ENCODE data around the gene TEX14. TPM values are rescaled to one million over a fixed set of nuclear protein-coding genes. Genes with fewer than 3 reads are reported as not detected.

TEX14 gene
- polyA plus RNA-seq, 1 donor from 2014 or later = not detected

- Mint-ChIP-seq H3K9me3 (no peaks in the 10 kb centered on the region), H3K36me3 (peaks cover 2% of the 10 kb centered on the region), H3K27me3 (no peaks in the 10 kb centered on the region), H3K4me1 (peaks cover 0 to 3% (median 2%) of the 10 kb centered on the region in 3 donors), H3K4me3 (no peak overlapping the region), H3K27ac (no peak overlapping the region)
These were observed 49.9 kb downstream of the TEX14 start for GRCh38 chr17:58641887-58642311.

GRCh38 chr17:58640202-58640601 is 51.6 kb downstream of the TEX14 start:
- Mint-ChIP-seq H3K4me3 (no peak overlapping the region), H3K27me3 (no peaks in the 10 kb centered on the region), H3K9me3 (no peaks in the 10 kb centered on the region), H3K4me1 (peaks cover 0 to 3% (median 2%) of the 10 kb centered on the region in 3 donors), H3K36me3 (no peaks in the 10 kb centered on the region), H3K27ac (no peak overlapping the region)

GRCh38 chr17:58639681-58640080 is 52.2 kb downstream of the TEX14 start:
- no peaks in the 10 kb centered on the region for H3K27me3 Mint-ChIP-seq
- no peaks in the 10 kb centered on the region for H3K9me3 Mint-ChIP-seq
- no peak overlapping the region for H3K4me3 Mint-ChIP-seq
- H3K27ac Mint-ChIP-seq = no peak overlapping the region
- peaks cover 0 to 3% (median 2%) of the 10 kb centered on the region in 3 donors for H3K4me1 Mint-ChIP-seq
- no peaks in the 10 kb centered on the region for H3K36me3 Mint-ChIP-seq

GRCh38 chr17:58637011-58637570 is 54.8 kb downstream of the TEX14 start:
- Mint-ChIP-seq H3K4me1 (no peaks in the 10 kb centered on the region), H3K9me3 (no peaks in the 10 kb centered on the region), H3K4me3 (no peak overlapping the region), H3K36me3 (no peaks in the 10 kb centered on the region), H3K27me3 (no peaks in the 10 kb centered on the region), H3K27ac (no peak overlapping the region)

GRCh38 chr17:58632324-58633314 is 59.2 kb downstream of the TEX14 start:
- peaks cover 0 to 5% (median 0%) of the 10 kb centered on the region in 3 donors for H3K4me1 Mint-ChIP-seq
- H3K27me3 Mint-ChIP-seq = no peaks in the 10 kb centered on the region
- H3K4me3 Mint-ChIP-seq = peak overlapping the region in 1 of 4 donors; percentile 48
- no peaks in the 10 kb centered on the region for H3K9me3 Mint-ChIP-seq
- H3K36me3 Mint-ChIP-seq = no peaks in the 10 kb centered on the region
- H3K27ac Mint-ChIP-seq = no peak overlapping the region

GRCh38 chr17:58631523-58632323 is 60.1 kb downstream of the TEX14 start:
- Mint-ChIP-seq H3K4me1 (peaks cover 0 to 9% (median 2%) of the 10 kb centered on the region in 3 donors), H3K9me3 (no peaks in the 10 kb centered on the region), H3K36me3 (no peaks in the 10 kb centered on the region), H3K4me3 (no peak overlapping the region), H3K27ac (no peak overlapping the region), H3K27me3 (no peaks in the 10 kb centered on the region)

- H3K36me3 Mint-ChIP-seq = no peaks in the 10 kb centered on the region
- H3K9me3 Mint-ChIP-seq = no peaks in the 10 kb centered on the region
- H3K4me3 Mint-ChIP-seq = peak overlapping the region in 1 of 4 donors; percentile 73
- H3K4me1 Mint-ChIP-seq = peaks cover 0 to 9% (median 2%) of the 10 kb centered on the region in 3 donors
- no peaks in the 10 kb centered on the region for H3K27me3 Mint-ChIP-seq
- H3K27ac Mint-ChIP-seq = peak overlapping the region in 1 of 3 donors; percentile 69
These were observed 60.8 kb downstream of the TEX14 start for GRCh38 chr17:58630883-58631522.

- Mint-ChIP-seq H3K36me3 (no peaks in the 10 kb centered on the region), H3K9me3 (no peaks in the 10 kb centered on the region), H3K4me1 (peaks cover 0 to 9% (median 2%) of the 10 kb centered on the region in 3 donors), H3K4me3 (no peak overlapping the region), H3K27ac (no peak overlapping the region), H3K27me3 (no peaks in the 10 kb centered on the region)
These were observed 64.9 kb downstream of the TEX14 start for GRCh38 chr17:58626905-58627304.

GRCh38 chr17:58624751-58625150 is 67.1 kb downstream of the TEX14 start:
- Mint-ChIP-seq H3K27me3 (peaks cover 2% of the 10 kb centered on the region), H3K4me3 (no peak overlapping the region), H3K4me1 (peaks cover 0 to 5% (median 2%) of the 10 kb centered on the region in 3 donors), H3K36me3 (no peaks in the 10 kb centered on the region), H3K27ac (no peak overlapping the region), H3K9me3 (no peaks in the 10 kb centered on the region)

- Mint-ChIP-seq H3K4me1 (no peaks in the 10 kb centered on the region), H3K9me3 (no peaks in the 10 kb centered on the region), H3K27me3 (peaks cover 2% of the 10 kb centered on the region), H3K36me3 (no peaks in the 10 kb centered on the region), H3K4me3 (no peak overlapping the region), H3K27ac (no peak overlapping the region)
These were observed 70.7 kb downstream of the TEX14 start for GRCh38 chr17:58621174-58621573.

GRCh38 chr17:58618336-58618735 is 73.5 kb downstream of the TEX14 start:
- H3K4me3 Mint-ChIP-seq = no peak overlapping the region
- H3K27ac Mint-ChIP-seq = no peak overlapping the region
- H3K36me3 Mint-ChIP-seq = no peaks in the 10 kb centered on the region
- no peaks in the 10 kb centered on the region for H3K9me3 Mint-ChIP-seq
- peaks cover 2% of the 10 kb centered on the region for H3K27me3 Mint-ChIP-seq
- H3K4me1 Mint-ChIP-seq = peaks cover 0 to 7% (median 4%) of the 10 kb centered on the region in 3 donors

GRCh38 chr17:58617563-58617962 is 74.3 kb downstream of the TEX14 start:
- no peak overlapping the region for H3K4me3 Mint-ChIP-seq
- H3K36me3 Mint-ChIP-seq = no peaks in the 10 kb centered on the region
- no peak overlapping the region for H3K27ac Mint-ChIP-seq
- peaks cover 0 to 7% (median 4%) of the 10 kb centered on the region in 3 donors for H3K4me1 Mint-ChIP-seq
- H3K9me3 Mint-ChIP-seq = no peaks in the 10 kb centered on the region
- peaks cover 2% of the 10 kb centered on the region for H3K27me3 Mint-ChIP-seq

GRCh38 chr17:58615768-58616659 is 75.8 kb downstream of the TEX14 start:
- Mint-ChIP-seq H3K4me1 (peaks cover 0 to 7% (median 4%) of the 10 kb centered on the region in 3 donors), H3K27ac (no peak overlapping the region), H3K9me3 (no peaks in the 10 kb centered on the region), H3K27me3 (peaks cover 2% of the 10 kb centered on the region), H3K36me3 (no peaks in the 10 kb centered on the region), H3K4me3 (peak overlapping the region in 2 of 4 donors; percentile 17 to 54)

All from IgD-negative memory B cell (primary cell).